ENCODE data around the gene AIG1. TPM values are rescaled to one million over a fixed set of nuclear protein-coding genes. Genes with fewer than 3 reads are reported as not detected.

Gene AIG1
- total RNA-seq, 2 donors from 2014 or later, result 11.9 to 13.5 TPM

DNA sequence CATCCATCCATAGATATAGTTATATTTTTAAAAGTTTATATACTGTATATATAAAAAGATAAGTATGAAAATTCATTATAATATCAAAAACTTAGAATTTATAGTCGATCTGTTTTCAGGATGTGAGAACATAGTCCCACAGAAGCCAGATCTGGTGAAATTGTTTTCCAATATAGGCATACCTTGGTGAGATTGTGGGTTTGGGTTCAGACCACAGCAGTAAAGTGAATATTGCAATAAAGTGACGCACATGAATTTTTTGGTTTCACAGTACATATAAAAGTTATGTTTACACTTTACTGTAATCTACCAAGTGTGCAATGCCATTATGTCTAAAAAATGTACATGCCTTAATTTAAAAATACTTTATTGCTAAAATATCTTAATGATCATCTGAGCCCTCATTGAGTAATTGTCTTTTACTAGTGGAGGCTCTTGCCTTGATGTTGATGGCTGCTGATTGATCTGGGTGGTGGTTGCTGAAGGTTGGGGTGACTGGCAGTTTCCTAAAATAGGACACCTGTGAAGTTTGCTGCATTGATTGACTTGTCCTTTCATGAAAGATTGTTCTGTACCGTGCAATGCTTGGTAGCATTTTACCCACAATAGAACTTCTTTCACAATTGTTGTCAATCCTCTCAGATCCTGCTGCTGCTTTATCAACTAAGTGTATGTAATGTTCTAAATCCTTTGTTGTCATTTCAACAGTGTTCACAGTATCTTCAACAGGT is 29.8 kb downstream of the AIG1 start:
- intact Hi-C loops (cut with DNase I), result no loop called here
- Histone ChIP-seq H3K4me3 (no peak overlapping the region), H3K36me3 (replicated peaks in 1 of 2; ENCODE audit: insufficient read depth in 1 of 2, low read depth in 2 of 2) (no peaks in the 10 kb centered on the region), H3K4me1 (no peaks in the 10 kb centered on the region), H3K27me3 (no peaks in the 10 kb centered on the region), H3K9me3 (no peaks in the 10 kb centered on the region), H3K27ac (no peak overlapping the region)
- ATAC-seq (no peak), DNase-seq (no peak)
- TF ChIP-seq, protein P1, sequence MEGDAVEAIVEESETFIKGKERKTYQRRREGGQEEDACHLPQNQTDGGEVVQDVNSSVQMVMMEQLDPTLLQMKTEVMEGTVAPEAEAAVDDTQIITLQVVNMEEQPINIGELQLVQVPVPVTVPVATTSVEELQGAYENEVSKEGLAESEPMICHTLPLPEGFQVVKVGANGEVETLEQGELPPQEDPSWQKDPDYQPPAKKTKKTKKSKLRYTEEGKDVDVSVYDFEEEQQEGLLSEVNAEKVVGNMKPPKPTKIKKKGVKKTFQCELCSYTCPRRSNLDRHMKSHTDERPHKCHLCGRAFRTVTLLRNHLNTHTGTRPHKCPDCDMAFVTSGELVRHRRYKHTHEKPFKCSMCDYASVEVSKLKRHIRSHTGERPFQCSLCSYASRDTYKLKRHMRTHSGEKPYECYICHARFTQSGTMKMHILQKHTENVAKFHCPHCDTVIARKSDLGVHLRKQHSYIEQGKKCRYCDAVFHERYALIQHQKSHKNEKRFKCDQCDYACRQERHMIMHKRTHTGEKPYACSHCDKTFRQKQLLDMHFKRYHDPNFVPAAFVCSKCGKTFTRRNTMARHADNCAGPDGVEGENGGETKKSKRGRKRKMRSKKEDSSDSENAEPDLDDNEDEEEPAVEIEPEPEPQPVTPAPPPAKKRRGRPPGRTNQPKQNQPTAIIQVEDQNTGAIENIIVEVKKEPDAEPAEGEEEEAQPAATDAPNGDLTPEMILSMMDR (IDR thresholded peaks at IDR 0.05), result no peak
- TF ChIP-seq POLR2A (IDR thresholded peaks at IDR 0.05), result no peak
- WGBS, 2 donors, result 83 to 85% methylated on average over 3 of the region's 3 CpGs

DNA sequence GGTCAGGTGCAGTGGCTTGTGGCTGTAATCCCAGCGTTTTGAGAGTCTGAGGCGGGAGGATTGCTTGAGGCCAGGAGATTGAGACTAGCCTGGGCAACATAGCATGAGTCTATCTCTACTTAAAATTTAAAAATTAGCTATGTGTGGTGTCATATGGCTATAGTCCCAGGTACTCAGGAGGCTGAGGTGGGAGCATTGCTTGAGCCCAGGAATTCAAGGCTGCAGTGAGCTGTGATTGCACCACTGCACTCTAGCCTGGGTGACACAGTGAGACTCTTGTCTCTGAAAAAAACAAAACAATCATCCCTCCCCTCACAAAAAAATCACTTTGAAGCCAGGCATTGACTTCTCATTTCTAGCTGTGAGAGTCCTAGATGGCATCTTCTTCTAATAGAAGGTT is 32.1 kb downstream of the AIG1 start:
- H3K4me3 ChIP-seq, result no peak overlapping the region
- H3K4me1 ChIP-seq, result no peaks in the 10 kb centered on the region
- no peak for ATAC-seq
- H3K27me3 ChIP-seq, result no peaks in the 10 kb centered on the region
- TF ChIP-seq POLR2A (IDR thresholded peaks at IDR 0.05), result no peak
- TF ChIP-seq, protein P1 (IDR thresholded peaks at IDR 0.05), result no peak
- no peak for DNase-seq
- H3K9me3 ChIP-seq, result no peaks in the 10 kb centered on the region
- intact Hi-C loops (cut with DNase I), result no loop called here
- no peak overlapping the region for H3K27ac ChIP-seq
- H3K36me3 ChIP-seq (replicated peaks in 1 of 2; ENCODE audit: insufficient read depth in 1 of 2, low read depth in 2 of 2), result no peaks in the 10 kb centered on the region
- WGBS, 2 donors, result 91 to 100% methylated on average over 2 of the region's 2 CpGs

DNA sequence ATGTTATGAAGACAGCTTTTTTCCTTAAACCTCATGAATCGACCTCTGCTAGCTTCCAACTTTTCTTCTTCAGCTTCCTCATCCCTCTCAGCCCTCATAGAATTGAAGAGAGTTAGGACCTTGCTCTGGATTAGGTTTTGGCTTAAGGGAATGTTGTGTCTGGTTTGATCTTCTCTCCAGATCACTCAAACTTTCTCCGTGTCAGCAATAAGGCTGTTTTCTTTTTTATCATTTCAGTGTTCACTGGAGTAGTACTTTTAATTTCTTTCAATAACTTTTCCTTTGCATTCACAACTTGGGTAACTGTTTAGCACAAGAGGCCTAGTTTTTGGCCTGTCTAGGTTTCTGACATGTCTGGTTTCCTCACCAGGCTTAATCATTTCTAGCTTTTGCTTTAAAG is 32.6 kb downstream of the AIG1 start:
- Histone ChIP-seq H3K36me3 (replicated peaks in 1 of 2; ENCODE audit: insufficient read depth in 1 of 2, low read depth in 2 of 2) (no peaks in the 10 kb centered on the region), H3K9me3 (no peaks in the 10 kb centered on the region), H3K27me3 (no peaks in the 10 kb centered on the region), H3K27ac (no peak overlapping the region), H3K4me3 (no peak overlapping the region), H3K4me1 (no peaks in the 10 kb centered on the region)
- TF ChIP-seq, protein P1 (IDR thresholded peaks at IDR 0.05), result no peak
- TF ChIP-seq POLR2A (IDR thresholded peaks at IDR 0.05), result no peak
- 74 to 82% methylated on average over 2 of the region's 2 CpGs for WGBS, 2 donors
- no peak for ATAC-seq
- intact Hi-C loops (cut with DNase I), result no loop called here
- DNase-seq, result no peak

DNA sequence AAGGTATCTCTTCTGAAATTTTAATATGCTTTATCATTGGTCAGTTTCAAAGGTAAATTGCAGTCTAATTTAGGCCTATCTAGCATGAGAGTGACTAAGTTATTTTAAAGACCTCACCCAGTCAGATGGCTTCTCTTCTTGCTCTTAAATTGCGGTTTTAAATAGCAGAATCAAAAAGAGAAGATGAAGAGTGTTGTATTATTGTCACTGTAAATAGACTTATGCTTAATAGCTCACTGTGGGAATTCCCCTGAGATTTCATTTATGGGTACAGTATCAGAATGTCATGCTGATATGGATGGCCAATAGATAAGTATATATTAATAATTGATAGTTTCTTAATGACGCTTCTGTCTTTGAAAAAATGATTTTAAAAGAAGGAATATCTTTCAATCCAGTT is 35.7 kb downstream of the AIG1 start:
- H3K4me3 ChIP-seq, result no peak overlapping the region
- H3K9me3 ChIP-seq, result no peaks in the 10 kb centered on the region
- no peaks in the 10 kb centered on the region for H3K27me3 ChIP-seq
- intact Hi-C loops (cut with DNase I), result no loop called here
- DNase-seq (no peak), ATAC-seq (no peak)
- no peaks in the 10 kb centered on the region for H3K36me3 ChIP-seq (replicated peaks in 1 of 2; ENCODE audit: insufficient read depth in 1 of 2, low read depth in 2 of 2)
- no peaks in the 10 kb centered on the region for H3K4me1 ChIP-seq
- TF ChIP-seq, protein P1 (IDR thresholded peaks at IDR 0.05), result no peak
- no peak overlapping the region for H3K27ac ChIP-seq
- 60 to 77% methylated on average over 2 of the region's 2 CpGs for WGBS, 2 donors

DNA sequence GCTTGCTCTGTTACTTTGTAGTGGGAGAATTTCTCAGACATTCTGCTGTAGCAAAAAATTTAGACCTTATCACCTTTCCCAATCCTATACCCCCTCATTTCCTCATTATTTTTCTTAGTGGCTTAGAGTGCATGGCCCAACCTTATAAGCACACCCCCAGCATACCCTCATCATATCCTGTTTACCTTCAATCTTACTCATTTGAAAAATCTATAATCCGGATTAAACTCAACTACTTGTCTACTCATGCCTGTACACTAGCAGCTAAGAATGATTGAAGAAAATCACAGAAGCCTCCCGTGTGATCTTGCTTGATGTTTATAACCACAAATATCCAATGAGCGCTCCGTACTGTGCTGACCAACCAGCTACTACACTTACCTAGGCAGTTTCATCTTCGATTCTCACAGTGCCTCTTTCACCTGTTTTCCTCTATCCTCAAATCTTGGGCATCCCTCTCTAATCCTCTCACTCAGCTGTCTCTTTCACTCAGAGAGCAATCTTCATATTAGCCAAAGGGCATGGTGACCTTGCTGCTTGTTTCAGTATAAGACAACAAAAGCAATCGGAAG is 36.6 kb downstream of the AIG1 start:
- Histone ChIP-seq H3K4me1 (no peaks in the 10 kb centered on the region), H3K27ac (no peak overlapping the region), H3K36me3 (replicated peaks in 1 of 2; ENCODE audit: insufficient read depth in 1 of 2, low read depth in 2 of 2) (no peaks in the 10 kb centered on the region), H3K27me3 (no peaks in the 10 kb centered on the region), H3K4me3 (no peak overlapping the region), H3K9me3 (no peaks in the 10 kb centered on the region)
- TF ChIP-seq, protein P1 (IDR thresholded peaks at IDR 0.05), result no peak
- TF ChIP-seq POLR2A (IDR thresholded peaks at IDR 0.05), result no peak
- no peak for DNase-seq
- no peak for ATAC-seq
- intact Hi-C loops (cut with DNase I), result no loop called here
- WGBS, 2 donors, result 87% methylated on average over 6 of the region's 6 CpGs

All from body of pancreas (tissue), 4 donors.